SK-N-SH treated with all-trans-retinoic acid at 6 μM for 48 hours (cell line): ENCODE results near the gene SEC23B.

Source experiments
- BACH2 ChIP-seq: fragments of 250-450 bp; sonication (Bioruptor Pico); IDR thresholded peaks from 2 replicates; pipeline ENCODE4 v1.9.0; 2021; ENCODE audit warnings: mild to moderate bottlenecking, borderline replicate concordance
- GLIS3 ChIP-seq: fragments of 250-450 bp; sonication (Bioruptor Pico); IDR thresholded peaks from 2 replicates; pipeline ENCODE4 v1.5.0; 2020; ENCODE audit warnings: mild to moderate bottlenecking, moderate library complexity
- PPARA ChIP-seq: fragments of 250-450 bp; sonication (Bioruptor Pico); IDR thresholded peaks from 2 replicates; pipeline ENCODE4 v1.5.0; 2020; ENCODE audit warnings: mild to moderate bottlenecking, borderline replicate concordance

- TF ChIP-seq PPARA (no peak), GLIS3 (no peak), BACH2 (no peak)
Observed at GRCh38 chr20:18577942-18578341, 70.2 kb downstream of the SEC23B start.
